HEK293 (cell line): ENCODE measurements around the gene ACAP2.

Source experiments
- ZNF292 ChIP-seq: fragments of 450-650 bp; formaldehyde crosslinking; IDR thresholded peaks from 2 replicates; pipeline ENCODE4 v1.5.1; 2016; ENCODE audit warnings: low read depth, missing biosample characterization, missing genetic modification characterization, borderline replicate concordance
- TF ChIP-seq, protein P1 (sequence below): fragments of 450-650 bp; formaldehyde crosslinking; IDR thresholded peaks from 2 replicates; pipeline ENCODE4 v1.5.1; 2017; ENCODE audit warnings: missing biosample characterization, missing genetic modification characterization

DNA sequence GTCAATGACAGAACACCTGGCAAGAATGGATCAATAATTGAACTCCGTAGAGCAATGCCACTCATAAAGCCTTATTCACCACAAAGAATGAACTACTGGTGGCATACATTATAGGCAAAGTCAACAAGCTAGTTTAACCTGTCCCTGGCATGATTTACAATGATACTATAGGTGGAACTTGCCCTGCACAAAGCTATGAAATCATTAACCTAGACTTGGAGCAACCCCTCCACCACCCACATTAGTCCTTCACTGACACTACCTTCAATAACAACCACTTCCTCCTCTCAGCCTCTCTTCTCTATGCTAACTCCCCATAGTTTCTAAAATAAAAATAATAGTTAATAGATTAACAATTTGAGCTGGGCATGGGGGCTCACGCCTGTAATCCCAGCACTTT, 54.4 kb downstream of the ACAP2 start:
- TF ChIP-seq, protein P1, sequence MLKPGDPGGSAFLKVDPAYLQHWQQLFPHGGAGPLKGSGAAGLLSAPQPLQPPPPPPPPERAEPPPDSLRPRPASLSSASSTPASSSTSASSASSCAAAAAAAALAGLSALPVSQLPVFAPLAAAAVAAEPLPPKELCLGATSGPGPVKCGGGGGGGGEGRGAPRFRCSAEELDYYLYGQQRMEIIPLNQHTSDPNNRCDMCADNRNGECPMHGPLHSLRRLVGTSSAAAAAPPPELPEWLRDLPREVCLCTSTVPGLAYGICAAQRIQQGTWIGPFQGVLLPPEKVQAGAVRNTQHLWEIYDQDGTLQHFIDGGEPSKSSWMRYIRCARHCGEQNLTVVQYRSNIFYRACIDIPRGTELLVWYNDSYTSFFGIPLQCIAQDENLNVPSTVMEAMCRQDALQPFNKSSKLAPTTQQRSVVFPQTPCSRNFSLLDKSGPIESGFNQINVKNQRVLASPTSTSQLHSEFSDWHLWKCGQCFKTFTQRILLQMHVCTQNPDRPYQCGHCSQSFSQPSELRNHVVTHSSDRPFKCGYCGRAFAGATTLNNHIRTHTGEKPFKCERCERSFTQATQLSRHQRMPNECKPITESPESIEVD (tag by site-specific recombination), result no peak
- TF ChIP-seq ZNF292 (tag by site-specific recombination), result no peak
